Mucosa of descending colon (tissue), 3 donors: ENCODE data around the gene PTPN9. TPM values are rescaled to one million over a fixed set of nuclear protein-coding genes. Genes with fewer than 3 reads are reported as not detected.
A peak's percentile ranks its signal among the peaks of the same experiment; 100 is the strongest.
"Not testable (repeated sequence)": the region's sequence is repeated elsewhere in the genome, so short reads cannot be mapped to it uniquely, and the experiment has no call there.

Experiments used
- ATAC-seq: fragments of 200-7000 bp; cut with Tn5 transposase; one replicate; pipeline ENCODE4 v1.9.1; 2020; ENCODE audit warnings: mild to moderate bottlenecking, moderate library complexity
- DNase-seq, 3 donors: peaks; one replicate each; pipeline ENCODE4 v3.0.0-alpha.2; 2020
- H3K36me3 ChIP-seq: fragments of 200-600 bp; one replicate; pipeline ENCODE4 v1.8.0; 2021; ENCODE audit warnings: low read depth, mild to moderate bottlenecking
- H3K4me1 ChIP-seq: fragments of 200-600 bp; one replicate; pipeline ENCODE4 v1.8.0; 2021; ENCODE audit warnings: low read depth, mild to moderate bottlenecking
- H3K4me3 ChIP-seq: fragments of 200-600 bp; one replicate; pipeline ENCODE4 v1.8.0; 2021; ENCODE audit warnings: mild to moderate bottlenecking
- H3K9me3 ChIP-seq: fragments of 200-600 bp; one replicate; pipeline ENCODE4 v1.8.0; 2021; ENCODE audit warnings: mild to moderate bottlenecking
- intact Hi-C, 2 donors: fragments of 100-400 bp; cut with DNase I in 1 of 2; cut with micrococcal nuclease in 1 of 2; formaldehyde crosslinking; loops; one replicate each; pipeline versions ENCODE4 v1.11.0 to v1.11.1; 2022; cut with DNase I, micrococcal nuclease
- total RNA-seq, 3 donors: library from RNA; stranded (reverse); fragmentation: NEBNext Ultra II Directional in 2 of 3; extraction: Animal tissue kit (Norgen Biotek cat#: 25700) in 2 of 3; gene quantifications; one replicate each; pipeline versions ENCODE4 v1.2.1 to v1.2.4, GENCODE V29; 2021 to 2023
- TF ChIP-seq, protein P1 (sequence below): fragments of 200-600 bp; IDR thresholded peaks from one replicate; pipeline ENCODE4 v1.8.0; 2022; ENCODE audit warnings: antibody characterized with exemption, mild to moderate bottlenecking
- donor health status: DM: no; HTN: no; CAD: no; lungs with moderate emphysema.
- donor health status: DM: no; HTN: no; CAD: no.
- donor health status: DM: no; HTN: yes; CAD: no.

Gene PTPN9
- total RNA-seq, 3 donors from 2014 or later: 32.0 to 47.1 (median 36.8) TPM

DNA sequence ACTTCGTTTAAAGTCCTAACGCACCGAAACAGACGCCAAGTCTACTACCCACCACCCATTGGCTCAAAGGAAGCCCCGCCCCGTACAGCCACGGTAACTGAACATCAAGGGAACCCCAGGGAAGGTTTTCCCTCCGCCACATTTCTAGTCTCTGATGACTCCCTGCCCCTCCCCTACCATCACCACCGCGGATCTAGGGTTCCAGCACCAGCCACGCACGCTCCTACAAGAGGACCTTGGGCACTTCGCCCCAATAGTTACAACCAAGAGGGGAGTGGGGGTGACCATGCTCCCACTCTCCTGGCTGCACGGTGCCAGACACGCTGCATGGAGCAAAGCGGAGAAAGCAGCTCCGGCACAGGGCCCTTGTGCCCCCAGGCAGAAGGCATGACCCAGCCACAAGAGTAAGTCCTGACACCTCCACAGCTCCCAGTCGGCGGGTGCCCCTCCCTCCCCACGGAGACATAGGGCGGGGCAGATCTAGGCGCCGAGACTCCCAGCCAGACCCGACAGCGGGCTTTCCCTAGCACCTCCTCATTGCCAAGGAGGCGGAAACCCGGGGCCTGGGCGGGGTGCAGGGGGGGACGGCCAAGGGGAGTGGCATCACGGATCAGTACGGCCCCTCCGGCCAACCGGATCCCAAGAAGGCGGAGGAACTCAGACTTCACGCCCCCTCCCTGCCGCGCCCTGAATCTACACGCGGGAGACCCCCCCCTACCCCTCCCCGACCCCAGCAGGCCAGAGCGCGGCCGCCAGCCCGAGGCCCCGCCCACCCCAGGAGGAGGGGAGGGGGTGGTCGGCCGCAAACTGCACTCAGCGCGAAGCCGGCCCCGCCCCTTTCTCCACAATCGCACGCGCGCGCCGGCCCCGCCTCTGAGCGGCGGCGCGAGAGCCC, 128.6 kb downstream of the PTPN9 start:
- Histone ChIP-seq H3K36me3 (peaks cover 4% of the 10 kb centered on the region), H3K4me3 (peak overlapping the region; percentile 49), H3K9me3 (no peaks in the 10 kb centered on the region), H3K4me1 (peaks cover 10% of the 10 kb centered on the region)
- ATAC-seq: peak; percentile 51
- DNase-seq: peak; percentile 97 to 99 (median 99)
- intact Hi-C loops: loop anchor here in 1 of 2 donors (10.0 kb wide), 1 partner anchor 194 kb away; the partner anchor contains the start of genes IMP3 and SNX33
- TF ChIP-seq, protein P1, sequence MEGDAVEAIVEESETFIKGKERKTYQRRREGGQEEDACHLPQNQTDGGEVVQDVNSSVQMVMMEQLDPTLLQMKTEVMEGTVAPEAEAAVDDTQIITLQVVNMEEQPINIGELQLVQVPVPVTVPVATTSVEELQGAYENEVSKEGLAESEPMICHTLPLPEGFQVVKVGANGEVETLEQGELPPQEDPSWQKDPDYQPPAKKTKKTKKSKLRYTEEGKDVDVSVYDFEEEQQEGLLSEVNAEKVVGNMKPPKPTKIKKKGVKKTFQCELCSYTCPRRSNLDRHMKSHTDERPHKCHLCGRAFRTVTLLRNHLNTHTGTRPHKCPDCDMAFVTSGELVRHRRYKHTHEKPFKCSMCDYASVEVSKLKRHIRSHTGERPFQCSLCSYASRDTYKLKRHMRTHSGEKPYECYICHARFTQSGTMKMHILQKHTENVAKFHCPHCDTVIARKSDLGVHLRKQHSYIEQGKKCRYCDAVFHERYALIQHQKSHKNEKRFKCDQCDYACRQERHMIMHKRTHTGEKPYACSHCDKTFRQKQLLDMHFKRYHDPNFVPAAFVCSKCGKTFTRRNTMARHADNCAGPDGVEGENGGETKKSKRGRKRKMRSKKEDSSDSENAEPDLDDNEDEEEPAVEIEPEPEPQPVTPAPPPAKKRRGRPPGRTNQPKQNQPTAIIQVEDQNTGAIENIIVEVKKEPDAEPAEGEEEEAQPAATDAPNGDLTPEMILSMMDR: no peak

DNA sequence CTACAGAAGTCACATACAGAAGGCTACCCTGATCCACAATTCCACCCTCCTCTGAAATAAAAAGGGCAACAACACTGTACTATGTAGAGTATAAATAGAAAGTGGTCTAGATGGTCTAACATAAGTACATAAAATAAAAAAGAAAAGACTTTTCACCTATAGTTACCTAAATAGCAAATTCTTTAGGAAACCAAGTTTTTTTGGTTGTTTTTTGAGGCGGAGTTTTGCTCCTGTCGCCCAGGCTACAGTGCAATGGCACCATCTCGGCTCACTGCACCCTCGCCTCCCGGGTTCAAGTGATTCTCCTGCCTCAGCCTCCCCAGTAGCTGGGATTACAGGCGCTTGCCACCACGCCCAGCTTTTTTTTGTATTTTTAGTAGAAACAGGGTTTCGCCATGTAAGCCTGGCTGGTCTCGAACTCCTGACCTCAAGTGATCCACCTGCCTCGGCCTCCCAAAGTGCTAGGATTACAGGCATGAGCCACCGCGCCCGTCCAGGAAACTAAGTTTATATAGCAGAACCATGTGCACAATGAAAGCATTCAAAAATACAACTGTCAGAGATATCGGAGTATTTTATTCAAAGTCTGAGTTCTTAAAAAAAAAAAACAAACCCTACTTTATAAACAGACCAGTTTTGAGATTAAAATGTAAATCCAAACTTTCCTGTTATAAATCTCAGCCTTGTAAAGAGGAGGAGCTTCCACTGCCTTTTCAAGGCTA, 129.4 kb downstream of the PTPN9 start:
- TF ChIP-seq, protein P1: no peak
- intact Hi-C loops: loop anchor here in 1 of 2 donors (10.0 kb wide), 1 partner anchor 195 kb away; the partner anchor contains the start of genes IMP3 and SNX33
- Histone ChIP-seq H3K4me3 (no peak overlapping the region), H3K9me3 (no peaks in the 10 kb centered on the region), H3K4me1 (peaks cover 10% of the 10 kb centered on the region), H3K36me3 (peaks cover 4% of the 10 kb centered on the region)
- ATAC-seq: no peak
- peak in 2 of 3 donors; percentile 51 to 56 for DNase-seq

DNA sequence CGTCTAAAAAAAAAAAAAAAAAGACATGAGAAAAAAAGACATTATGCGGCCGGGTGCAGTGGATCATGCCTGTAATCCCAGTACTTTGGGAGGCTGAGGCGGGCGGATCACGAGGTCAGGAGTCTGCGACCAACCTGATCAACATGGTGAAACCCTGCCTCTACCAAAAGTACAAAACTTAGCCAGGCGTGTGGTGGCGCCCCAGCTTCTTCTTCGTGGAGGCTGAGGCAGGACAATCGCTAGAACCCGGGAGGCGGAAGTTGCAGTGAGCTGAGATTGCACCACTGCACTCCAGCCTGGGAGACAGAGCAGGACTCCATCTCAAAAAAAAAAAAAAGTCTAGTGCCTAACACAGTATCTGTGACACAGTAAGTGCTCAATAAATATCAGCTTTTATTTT, 130.9 kb downstream of the PTPN9 start:
- intact Hi-C loops, ATAC-seq, H3K9me3 ChIP-seq, H3K36me3 ChIP-seq, H3K4me1 ChIP-seq, H3K4me3 ChIP-seq: not testable (repeated sequence)
- DNase-seq: peak in 2 of 3 donors; percentile 15 to 40

DNA sequence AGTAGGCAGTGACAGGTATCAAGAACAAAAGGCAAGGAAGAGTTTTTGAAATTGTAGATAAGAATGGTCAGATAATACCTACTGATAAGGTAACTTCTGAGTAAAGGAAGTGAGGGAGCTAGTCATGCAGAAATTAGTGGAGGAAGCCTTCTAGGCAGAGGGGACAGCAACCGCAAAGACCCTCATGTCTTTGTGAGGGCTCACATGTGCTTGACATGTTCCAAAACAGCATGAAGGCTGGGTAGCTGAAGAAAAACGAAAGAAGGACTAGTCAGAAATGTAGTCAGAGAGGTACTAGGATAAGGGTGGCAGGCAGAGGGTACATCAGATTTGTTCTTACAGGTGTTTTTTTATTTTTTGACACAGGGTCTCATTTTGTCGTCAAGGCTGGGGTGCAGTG, 133.0 kb downstream of the PTPN9 start:
- no peak for DNase-seq
- ATAC-seq: no peak
- no peak overlapping the region for H3K4me3 ChIP-seq
- no peaks in the 10 kb centered on the region for H3K36me3 ChIP-seq
- H3K9me3 ChIP-seq: no peaks in the 10 kb centered on the region
- peaks cover 10% of the 10 kb centered on the region for H3K4me1 ChIP-seq
- TF ChIP-seq, protein P1: no peak
- intact Hi-C loops: no loop called here

DNA sequence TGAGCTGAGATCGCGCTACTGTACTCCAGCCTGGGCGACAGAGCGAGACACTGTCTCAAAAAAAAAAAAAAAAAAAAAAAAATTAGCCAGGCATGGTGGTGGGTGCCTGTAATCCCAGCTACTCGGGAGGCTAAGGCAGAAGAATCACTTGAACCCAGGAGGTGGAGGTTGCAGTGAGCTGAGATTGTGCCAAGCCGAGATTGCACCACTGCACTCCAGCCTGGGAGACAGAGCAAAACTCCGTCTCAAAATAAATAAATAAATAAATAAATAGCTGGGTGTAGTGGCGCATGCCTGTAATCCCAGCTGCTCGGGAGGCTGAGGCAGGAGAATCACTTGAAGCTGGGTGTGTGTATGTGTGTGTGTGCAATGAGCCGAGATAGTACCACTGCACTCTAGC, 133.8 kb downstream of the PTPN9 start:
- H3K36me3 ChIP-seq, ATAC-seq, DNase-seq, H3K4me1 ChIP-seq, H3K4me3 ChIP-seq, H3K9me3 ChIP-seq, intact Hi-C loops: not testable (repeated sequence)

DNA sequence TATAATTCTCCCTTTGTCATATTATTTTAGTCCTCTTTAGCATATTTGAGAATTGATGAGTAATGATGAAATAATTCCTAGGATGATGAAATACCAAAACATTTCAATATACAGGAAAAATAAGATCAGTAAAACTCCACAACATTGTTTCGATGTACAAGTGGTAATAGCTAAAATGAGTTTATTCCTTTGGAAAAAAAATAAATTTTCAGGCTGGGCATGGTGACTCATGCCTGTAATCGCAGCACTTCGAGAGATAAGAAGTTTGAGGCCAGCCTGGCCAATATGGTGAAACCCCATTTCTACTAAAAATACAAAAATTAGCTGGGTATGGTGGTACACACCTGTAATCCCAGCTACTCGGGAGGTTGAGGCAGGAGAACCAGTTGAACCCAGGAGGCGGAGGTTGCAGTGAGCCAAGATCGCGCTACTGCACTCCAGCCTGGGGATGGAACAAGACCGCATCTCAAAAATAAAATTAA, 135.1 kb downstream of the PTPN9 start:
- ATAC-seq: not testable (repeated sequence)

DNA sequence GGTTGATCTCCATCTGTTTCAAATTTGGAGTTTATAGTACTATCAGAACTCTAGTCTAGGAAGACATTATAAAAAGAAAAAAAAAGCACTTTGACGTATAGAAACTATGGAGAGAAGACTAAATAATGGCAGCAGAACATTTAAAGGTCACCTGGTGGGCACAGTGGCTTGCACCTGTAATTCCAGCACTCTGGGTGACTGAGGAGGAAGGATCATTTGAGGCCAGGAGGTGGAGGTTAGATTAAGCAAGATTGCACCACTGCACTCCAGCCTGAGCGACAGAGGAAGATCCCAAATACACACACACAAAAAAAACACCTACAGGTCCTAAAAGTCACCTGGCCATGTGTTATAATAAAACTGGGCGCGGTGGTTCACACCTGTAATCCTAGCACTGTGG, 141.4 kb downstream of the PTPN9 start:
- intact Hi-C loops: no loop called here
- H3K36me3 ChIP-seq: no peaks in the 10 kb centered on the region
- H3K4me3 ChIP-seq: no peak overlapping the region
- H3K4me1 ChIP-seq: no peaks in the 10 kb centered on the region
- no peaks in the 10 kb centered on the region for H3K9me3 ChIP-seq
- TF ChIP-seq, protein P1: no peak
- DNase-seq (no peak), ATAC-seq (peak; percentile 43)

More for the DNA sequence above, 135.1 kb downstream of the PTPN9 start:
- H3K9me3 ChIP-seq, H3K36me3 ChIP-seq, H3K4me3 ChIP-seq, intact Hi-C loops, H3K4me1 ChIP-seq, DNase-seq: not testable (repeated sequence)
